SK-N-MC (cell line): Measurements from ENCODE around the gene SLC39A9.

Source experiments
- EZH2 ChIP-seq: fragments of 200-600 bp; sonication (generic); IDR thresholded peaks from one replicate; pipeline ENCODE4 v1.6.1; 2017; ENCODE audit warnings: antibody characterized with exemption
- POLR2AphosphoS5 ChIP-seq: IDR thresholded peaks from 2 replicates; pipeline ENCODE4 v1.6.1; 2012; ENCODE audit warnings: mild to moderate bottlenecking, low read depth, low read length, borderline replicate concordance

DNA sequence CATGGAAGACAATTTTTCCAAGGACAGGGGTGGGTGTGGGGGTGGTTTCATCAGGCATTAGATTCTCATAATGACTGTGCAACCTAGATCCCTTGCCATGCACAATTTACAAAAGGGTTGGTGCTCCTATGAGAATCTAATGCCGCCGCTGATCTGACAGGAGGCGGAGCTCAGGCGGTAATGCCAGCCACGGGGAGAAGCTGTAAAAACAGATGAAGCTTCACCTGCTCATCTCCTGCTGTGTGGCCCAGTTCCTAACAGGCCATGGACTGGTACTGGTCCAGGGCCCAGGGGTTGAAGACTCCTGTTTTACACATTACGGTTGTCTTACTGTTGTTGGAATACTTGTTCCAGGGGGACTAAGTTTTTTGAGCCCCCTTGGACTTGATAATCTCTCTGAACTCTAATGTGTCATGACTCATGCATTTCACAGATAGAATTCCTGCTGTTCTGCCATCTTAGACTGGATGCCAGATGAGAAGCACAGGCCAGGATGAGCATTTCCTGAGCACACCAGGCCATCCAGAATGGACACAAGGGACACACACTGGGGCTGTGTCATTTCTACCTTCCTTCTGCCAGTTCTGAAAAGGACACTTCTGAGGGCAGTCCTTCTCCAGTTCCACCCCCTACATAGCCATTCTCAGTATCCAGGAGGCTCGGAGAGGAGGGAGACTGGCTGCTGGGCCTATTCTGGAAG is 91.9 kb downstream of the SLC39A9 start:
- TF ChIP-seq EZH2 (no peak), POLR2AphosphoS5 (no peak)
